ENCODE data around the gene ERCC2.

GRCh38 chr19:45403272-45403671, 32.9 kb upstream of the ERCC2 start:
- TF ChIP-seq CTCF (IDR thresholded peaks at IDR 0.05) (no peak), POLR2A (IDR thresholded peaks at IDR 0.05) (no peak)

All from tibial nerve (tissue), 3 donors.